ENCODE measurements around the gene ATP2C2. TPM values are rescaled to one million over a fixed set of nuclear protein-coding genes. Genes with fewer than 3 reads are reported as not detected.

ATP2C2 gene
- total RNA-seq, 1 experiment from 2014 or later = 20.3 TPM

DNA sequence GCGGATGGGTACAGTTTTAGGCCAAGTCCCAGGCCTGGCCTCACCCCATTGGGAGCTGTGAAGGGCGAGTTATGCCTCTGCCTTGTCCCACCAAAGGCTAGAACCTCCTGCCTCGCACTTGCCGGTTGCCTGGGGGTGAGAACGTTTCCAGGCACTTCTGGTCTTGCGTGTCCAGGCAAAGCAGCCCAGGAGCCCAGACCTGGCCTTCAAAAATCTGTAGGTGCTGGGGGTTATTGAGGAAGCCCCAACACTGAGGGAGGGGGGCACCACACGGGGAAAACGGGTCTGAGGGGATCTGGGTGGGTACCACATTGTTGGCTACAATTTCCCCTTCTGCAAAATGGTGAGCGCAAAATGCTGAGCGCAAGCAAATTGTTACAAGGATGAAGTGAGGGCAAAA is 12.2 kb upstream of the ATP2C2 start:
- no peak overlapping the region for H3K9ac ChIP-seq (ENCODE audit: low read length)
- ChIA-PET CTCF (no interaction called here), POLR2A (no interaction called here), RAD21 (ENCODE audit: low non-redundant PET in 1 of 2, low total read pairs in 2 of 2, uncharacterized antibody in 2 of 2, unreplicated experiment in 2 of 2) (no interaction called here)
- DNase-seq (ENCODE audit: low read depth, low spot score) (no peak), ATAC-seq (no peak)
- H3K4me3 ChIP-seq (replicated peaks in 1 of 2; ENCODE audit: low read depth in 1 of 2, low read length in 2 of 2) = no peak overlapping the region
- H3K36me3 ChIP-seq (ENCODE audit: control insufficient read depth in 1 of 2, insufficient read depth in 2 of 2, low read length in 2 of 2) = no peaks in the 10 kb centered on the region
- H3K9me2 ChIP-seq (ENCODE audit: insufficient read depth) = no peaks in the 10 kb centered on the region
- H2AFZ ChIP-seq (ENCODE audit: low read depth, low read length, poor library complexity, severe bottlenecking) = no peak overlapping the region
- H3K27ac ChIP-seq (ENCODE audit: low read depth, low read length) = no peak overlapping the region
- H3K9me3 ChIP-seq (ENCODE audit: control insufficient read depth in 1 of 2, insufficient read depth in 1 of 2, low read depth in 1 of 2, low read length in 2 of 2) = no peaks in the 10 kb centered on the region
- no peaks in the 10 kb centered on the region for H3K27me3 ChIP-seq (ENCODE audit: insufficient read depth, low read length)
- H3K79me2 ChIP-seq (ENCODE audit: insufficient read depth, low read length) = no peaks in the 10 kb centered on the region
- H3K4me1 ChIP-seq (ENCODE audit: control insufficient read depth in 1 of 2, insufficient read depth in 2 of 2, low read length in 2 of 2) = peaks cover 3 to 10% of the 10 kb centered on the region in 2 experiments; a peak in 3 of 4 replicates
- BruUV-seq (replicated peaks) = no TSS peak
- no peak for TF ChIP-seq FOSL1 (IDR thresholded peaks at IDR 0.05; ENCODE audit: low read depth)
- no peaks in the 10 kb centered on the region for H4K20me1 ChIP-seq (ENCODE audit: insufficient read depth)
- H3K4me2 ChIP-seq (ENCODE audit: low read length) = no peak overlapping the region
- intact Hi-C loops (cut with micrococcal nuclease) = no loop called here

DNA sequence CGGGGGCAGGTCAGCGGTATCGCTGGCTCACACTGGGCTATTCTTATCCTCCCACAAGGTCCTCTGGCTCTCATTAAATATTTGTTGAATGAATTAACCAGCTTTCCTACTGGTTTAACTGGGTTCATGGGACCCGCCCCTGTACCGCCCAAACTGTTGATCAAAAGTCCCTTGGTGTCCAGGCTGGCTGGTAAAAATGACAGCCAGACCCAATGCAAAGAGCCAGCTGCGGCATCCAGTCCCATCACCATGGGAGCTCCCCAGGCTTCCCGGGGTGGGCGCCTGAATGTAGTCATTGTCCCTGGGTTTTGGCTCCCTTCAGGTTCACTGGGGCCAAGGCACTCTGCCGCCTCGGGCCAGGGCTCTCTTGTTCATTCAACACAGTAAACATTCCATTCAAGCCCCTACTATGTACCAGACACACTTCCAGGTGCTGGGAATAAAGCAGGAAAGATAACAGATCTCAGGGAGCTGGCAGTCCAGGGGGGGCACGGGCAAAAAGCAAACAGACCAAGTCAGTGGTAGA is 11.7 kb upstream of the ATP2C2 start:
- ATAC-seq = 0 out of 2 replicates have a peak, but pooled peaks have one; percentile 21
- ChIA-PET RAD21 (ENCODE audit: low non-redundant PET in 1 of 2, low total read pairs in 2 of 2, uncharacterized antibody in 2 of 2, unreplicated experiment in 2 of 2) (no interaction called here), CTCF (no interaction called here), POLR2A (no interaction called here)
- H3K9me2 ChIP-seq (ENCODE audit: insufficient read depth) = no peaks in the 10 kb centered on the region
- H4K20me1 ChIP-seq (ENCODE audit: insufficient read depth) = no peaks in the 10 kb centered on the region
- no peak overlapping the region for H3K9ac ChIP-seq (ENCODE audit: low read length)
- BruUV-seq (replicated peaks) = no TSS peak
- peaks cover 3 to 10% of the 10 kb centered on the region in 2 experiments; a peak in 3 of 4 replicates for H3K4me1 ChIP-seq (ENCODE audit: control insufficient read depth in 1 of 2, insufficient read depth in 2 of 2, low read length in 2 of 2)
- no peaks in the 10 kb centered on the region for H3K9me3 ChIP-seq (ENCODE audit: control insufficient read depth in 1 of 2, insufficient read depth in 1 of 2, low read depth in 1 of 2, low read length in 2 of 2)
- H3K27me3 ChIP-seq (ENCODE audit: insufficient read depth, low read length) = no peaks in the 10 kb centered on the region
- H3K79me2 ChIP-seq (ENCODE audit: insufficient read depth, low read length) = no peaks in the 10 kb centered on the region
- H3K4me2 ChIP-seq (ENCODE audit: low read length) = no peak overlapping the region
- intact Hi-C loops (cut with micrococcal nuclease) = no loop called here
- H2AFZ ChIP-seq (ENCODE audit: low read depth, low read length, poor library complexity, severe bottlenecking) = no peak overlapping the region
- DNase-seq (ENCODE audit: low read depth, low spot score) = no peak
- H3K36me3 ChIP-seq (ENCODE audit: control insufficient read depth in 1 of 2, insufficient read depth in 2 of 2, low read length in 2 of 2) = no peaks in the 10 kb centered on the region
- TF ChIP-seq RAD21 (IDR thresholded peaks at IDR 0.05; ENCODE audit: low read depth) = no peak
- no peak for TF ChIP-seq CBX3 (IDR thresholded peaks at IDR 0.05; ENCODE audit: low read depth)
- no peak overlapping the region for H3K4me3 ChIP-seq (replicated peaks in 1 of 2; ENCODE audit: low read depth in 1 of 2, low read length in 2 of 2)
- no peak overlapping the region for H3K27ac ChIP-seq (ENCODE audit: low read depth, low read length)

DNA sequence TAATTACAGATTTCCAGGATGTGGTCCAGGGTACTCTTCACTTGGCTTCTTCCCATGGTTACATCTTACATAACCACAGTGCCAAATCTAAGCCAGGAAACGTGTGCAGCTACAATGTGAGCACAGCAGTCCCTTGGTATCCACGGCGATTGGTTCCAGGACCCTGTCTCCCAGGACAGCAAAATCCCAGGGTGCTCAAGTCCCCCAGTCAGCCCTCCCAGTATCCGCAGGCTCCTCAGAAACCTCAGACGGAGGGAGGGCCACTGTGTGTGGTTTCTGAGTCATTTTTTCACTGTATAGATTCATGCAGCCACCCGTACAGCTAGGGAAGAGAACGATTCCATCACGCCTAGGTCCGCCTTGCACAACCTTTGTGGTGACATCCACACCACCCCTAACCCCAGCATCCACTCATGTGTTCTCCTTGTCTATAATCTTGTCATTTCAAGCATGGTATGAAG is 11.1 kb upstream of the ATP2C2 start:
- CTCF ChIA-PET = no interaction called here

More for the DNA sequence above, 11.1 kb upstream of the ATP2C2 start:
- no peaks in the 10 kb centered on the region for H3K27me3 ChIP-seq (ENCODE audit: insufficient read depth, low read length)
- intact Hi-C loops (cut with micrococcal nuclease) = no loop called here
- no peak for DNase-seq (ENCODE audit: low read depth, low spot score)
- no peak overlapping the region for H3K4me2 ChIP-seq (ENCODE audit: low read length)
- H3K4me3 ChIP-seq (replicated peaks in 1 of 2; ENCODE audit: low read depth in 1 of 2, low read length in 2 of 2) = no peak overlapping the region
- no peak overlapping the region for H3K27ac ChIP-seq (ENCODE audit: low read depth, low read length)
- H3K79me2 ChIP-seq (ENCODE audit: insufficient read depth, low read length) = no peaks in the 10 kb centered on the region
- no peak overlapping the region for H3K9ac ChIP-seq (ENCODE audit: low read length)
- ATAC-seq = no peak
- H4K20me1 ChIP-seq (ENCODE audit: insufficient read depth) = no peaks in the 10 kb centered on the region
- no TSS peak for BruUV-seq (replicated peaks)
- RAD21 ChIA-PET (ENCODE audit: low non-redundant PET in 1 of 2, low total read pairs in 2 of 2, uncharacterized antibody in 2 of 2, unreplicated experiment in 2 of 2) = no interaction called here
- TF ChIP-seq ZFX (IDR thresholded peaks at IDR 0.05) (no peak), EZH2phosphoT487 (IDR thresholded peaks at IDR 0.05; ENCODE audit: borderline replicate concordance) (no peak), CBX3 (IDR thresholded peaks at IDR 0.05; ENCODE audit: low read depth) (no peak), SRF (IDR thresholded peaks at IDR 0.05; ENCODE audit: low read depth) (no peak), ELF1 (IDR thresholded peaks at IDR 0.05; ENCODE audit: borderline replicate concordance, low read depth) (no peak), SP1 (IDR thresholded peaks at IDR 0.05; ENCODE audit: low read depth) (no peak), EZH2 (IDR thresholded peaks at IDR 0.05) (no peak)
- TF ChIP-seq, protein P1, sequence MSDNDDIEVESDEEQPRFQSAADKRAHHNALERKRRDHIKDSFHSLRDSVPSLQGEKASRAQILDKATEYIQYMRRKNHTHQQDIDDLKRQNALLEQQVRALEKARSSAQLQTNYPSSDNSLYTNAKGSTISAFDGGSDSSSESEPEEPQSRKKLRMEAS (IDR thresholded peaks at IDR 0.05) = no peak
- TF ChIP-seq, protein P2, sequence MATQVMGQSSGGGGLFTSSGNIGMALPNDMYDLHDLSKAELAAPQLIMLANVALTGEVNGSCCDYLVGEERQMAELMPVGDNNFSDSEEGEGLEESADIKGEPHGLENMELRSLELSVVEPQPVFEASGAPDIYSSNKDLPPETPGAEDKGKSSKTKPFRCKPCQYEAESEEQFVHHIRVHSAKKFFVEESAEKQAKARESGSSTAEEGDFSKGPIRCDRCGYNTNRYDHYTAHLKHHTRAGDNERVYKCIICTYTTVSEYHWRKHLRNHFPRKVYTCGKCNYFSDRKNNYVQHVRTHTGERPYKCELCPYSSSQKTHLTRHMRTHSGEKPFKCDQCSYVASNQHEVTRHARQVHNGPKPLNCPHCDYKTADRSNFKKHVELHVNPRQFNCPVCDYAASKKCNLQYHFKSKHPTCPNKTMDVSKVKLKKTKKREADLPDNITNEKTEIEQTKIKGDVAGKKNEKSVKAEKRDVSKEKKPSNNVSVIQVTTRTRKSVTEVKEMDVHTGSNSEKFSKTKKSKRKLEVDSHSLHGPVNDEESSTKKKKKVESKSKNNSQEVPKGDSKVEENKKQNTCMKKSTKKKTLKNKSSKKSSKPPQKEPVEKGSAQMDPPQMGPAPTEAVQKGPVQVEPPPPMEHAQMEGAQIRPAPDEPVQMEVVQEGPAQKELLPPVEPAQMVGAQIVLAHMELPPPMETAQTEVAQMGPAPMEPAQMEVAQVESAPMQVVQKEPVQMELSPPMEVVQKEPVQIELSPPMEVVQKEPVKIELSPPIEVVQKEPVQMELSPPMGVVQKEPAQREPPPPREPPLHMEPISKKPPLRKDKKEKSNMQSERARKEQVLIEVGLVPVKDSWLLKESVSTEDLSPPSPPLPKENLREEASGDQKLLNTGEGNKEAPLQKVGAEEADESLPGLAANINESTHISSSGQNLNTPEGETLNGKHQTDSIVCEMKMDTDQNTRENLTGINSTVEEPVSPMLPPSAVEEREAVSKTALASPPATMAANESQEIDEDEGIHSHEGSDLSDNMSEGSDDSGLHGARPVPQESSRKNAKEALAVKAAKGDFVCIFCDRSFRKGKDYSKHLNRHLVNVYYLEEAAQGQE (IDR thresholded peaks at IDR 0.05; ENCODE audit: low read depth) = no peak
- no peaks in the 10 kb centered on the region for H3K9me2 ChIP-seq (ENCODE audit: insufficient read depth)
- no peaks in the 10 kb centered on the region for H3K36me3 ChIP-seq (ENCODE audit: control insufficient read depth in 1 of 2, insufficient read depth in 2 of 2, low read length in 2 of 2)
- H3K9me3 ChIP-seq (ENCODE audit: control insufficient read depth in 1 of 2, insufficient read depth in 1 of 2, low read depth in 1 of 2, low read length in 2 of 2) = no peaks in the 10 kb centered on the region
- peaks cover 3 to 10% of the 10 kb centered on the region in 2 experiments; a peak in 3 of 4 replicates for H3K4me1 ChIP-seq (ENCODE audit: control insufficient read depth in 1 of 2, insufficient read depth in 2 of 2, low read length in 2 of 2)
- POLR2A ChIA-PET = no interaction called here
- H2AFZ ChIP-seq (ENCODE audit: low read depth, low read length, poor library complexity, severe bottlenecking) = no peak overlapping the region

All from HCT116 (cell line).